Tibial nerve (tissue), 4 donors: ENCODE measurements around the gene ATP1A2.

ENCODE experiments used
- CTCF ChIP-seq, 5 experiments: fragments of 200-600 bp in 3 of 5; fragments of 450-650 bp in 2 of 5; sonication (generic) in 3 of 5; IDR thresholded peaks; one replicate each; pipeline ENCODE4 v1.5.1; 2016 to 2019; ENCODE audit warnings: antibody characterized with exemption in 5 of 5, mild to moderate bottlenecking in 3 of 5, moderate library complexity in 2 of 5
- EP300 ChIP-seq, 2 donors: sonication (generic); formaldehyde crosslinking; IDR thresholded peaks; one replicate each; pipeline ENCODE4 v1.6.1; 2017; ENCODE audit warnings: antibody characterized with exemption in 2 of 2, mild to moderate bottlenecking in 1 of 2
- POLR2A ChIP-seq, 2 donors: fragments of 450-650 bp; IDR thresholded peaks; one replicate each; pipeline ENCODE4 v1.6.1; 2017; ENCODE audit warnings: antibody characterized with exemption in 2 of 2, mild to moderate bottlenecking in 2 of 2, moderate library complexity in 2 of 2

GRCh38 chr1:160125746-160126145 is 10.2 kb downstream of the ATP1A2 start:
- no peak for TF ChIP-seq CTCF (IDR thresholded peaks at IDR 0.05)
- no peak for TF ChIP-seq POLR2A (IDR thresholded peaks at IDR 0.05)
- TF ChIP-seq EP300 (IDR thresholded peaks at IDR 0.05), result no peak
